Measurements from ENCODE around the gene MYOZ1. TPM values are rescaled to one million over a fixed set of nuclear protein-coding genes. Genes with fewer than 3 reads are reported as not detected.

The MYOZ1 gene
- total RNA-seq, 1 donor from 2014 or later: 122 TPM

DNA sequence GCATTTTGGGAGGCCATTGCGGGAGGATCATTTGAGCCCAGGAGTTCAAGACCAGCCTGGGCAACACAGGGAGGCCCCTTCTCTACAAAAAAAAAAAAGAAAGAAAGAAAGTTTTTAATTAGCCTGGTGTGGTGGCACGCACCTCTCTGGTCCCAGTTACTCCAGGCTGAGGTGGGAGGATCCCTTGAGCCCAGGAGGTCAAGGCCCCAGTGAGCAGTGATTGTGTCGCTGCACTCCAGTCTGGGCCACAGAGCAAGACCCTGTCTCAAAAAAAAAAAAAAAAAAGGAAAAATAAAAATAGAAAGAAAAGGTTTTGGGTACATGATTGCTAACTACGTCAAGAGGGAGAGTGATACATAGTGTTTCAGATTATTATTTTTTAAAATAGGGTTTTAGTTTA is 48.2 kb downstream of the MYOZ1 start:
- no peak for DNase-seq

DNA sequence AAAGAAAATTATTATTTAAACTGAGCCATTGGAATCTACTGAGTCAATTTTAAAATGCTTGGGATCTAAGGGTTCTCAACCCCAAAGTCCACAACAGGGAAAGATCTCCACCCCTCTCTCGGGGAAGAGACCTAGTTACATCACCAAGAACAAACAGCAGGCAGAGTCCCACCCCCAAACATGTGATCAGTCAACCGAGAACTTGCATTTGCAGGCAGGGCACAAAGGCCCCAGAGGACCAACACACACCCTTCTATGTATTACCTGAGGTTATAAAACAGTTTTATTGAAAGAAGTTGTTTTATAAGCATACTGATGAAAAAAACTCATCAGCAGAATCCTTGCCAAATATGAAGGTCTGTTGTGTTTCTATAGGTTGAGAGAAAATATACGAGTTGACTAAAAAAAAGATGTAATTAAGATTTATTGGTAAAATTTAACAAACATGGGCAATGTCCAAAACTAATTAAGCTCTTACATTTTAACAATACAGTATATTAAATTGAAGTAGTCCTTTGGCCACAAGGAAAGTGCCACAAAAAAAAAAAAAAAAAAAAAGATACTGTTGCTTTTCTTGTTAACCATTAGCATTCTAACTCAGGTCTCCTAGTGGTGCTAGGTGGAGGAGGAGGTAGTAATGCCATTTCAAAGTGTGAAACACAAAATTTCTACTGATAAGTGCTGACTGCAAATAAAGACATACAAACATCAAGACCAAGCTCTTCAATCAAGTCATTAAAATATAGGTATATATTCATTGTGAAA is 49.2 kb downstream of the MYOZ1 start:
- no peak for DNase-seq

DNA sequence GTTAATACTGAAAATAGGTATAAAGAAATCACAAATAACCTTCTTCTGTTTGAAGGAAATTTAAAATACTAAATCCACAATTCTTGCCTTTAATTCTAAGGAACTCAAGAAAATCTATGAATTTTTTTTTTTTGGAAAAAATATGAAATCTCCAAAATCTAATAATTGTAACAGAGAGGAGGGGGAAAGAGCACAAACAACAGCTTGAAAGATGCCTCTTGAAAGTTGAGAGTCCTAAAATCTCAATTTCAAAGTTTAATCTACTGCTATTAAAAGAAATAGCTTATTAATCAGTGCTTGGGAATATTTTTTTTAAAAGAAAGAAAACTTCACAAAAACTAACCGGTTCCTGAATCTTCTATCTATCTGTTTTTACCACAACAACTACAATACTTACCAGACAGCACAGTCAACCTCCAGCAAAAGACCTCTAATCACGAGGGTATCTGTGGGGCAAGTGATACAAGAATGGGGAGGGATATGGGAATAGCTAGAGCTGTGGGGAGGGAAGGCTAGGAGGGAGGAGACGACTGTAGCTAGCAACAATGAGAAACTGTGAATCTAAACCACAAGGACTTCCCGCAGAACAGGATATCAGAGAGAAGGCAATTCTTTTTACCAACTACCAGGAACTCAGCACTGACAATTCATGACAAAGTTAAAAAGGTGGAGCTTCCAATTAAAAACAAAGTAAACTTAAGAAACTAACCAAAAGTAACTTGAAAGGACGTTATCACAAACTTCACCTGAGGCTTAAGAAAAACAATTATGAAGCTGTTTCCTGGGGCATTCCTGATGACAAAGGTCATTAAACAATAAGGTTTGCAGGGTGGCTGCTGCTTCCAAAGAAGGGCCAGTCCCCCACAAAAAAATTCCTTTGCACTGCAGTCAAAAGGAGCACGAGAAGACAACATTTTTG is 50.1 kb downstream of the MYOZ1 start, which contains the start of gene USP54:
TSS of gene USP54 (minus strand) at position 462 of the 919 bp plus-strand sequence. CDS start 15,684 bp downstream, outside the sequence.
- peak; percentile 27 for DNase-seq

DNA sequence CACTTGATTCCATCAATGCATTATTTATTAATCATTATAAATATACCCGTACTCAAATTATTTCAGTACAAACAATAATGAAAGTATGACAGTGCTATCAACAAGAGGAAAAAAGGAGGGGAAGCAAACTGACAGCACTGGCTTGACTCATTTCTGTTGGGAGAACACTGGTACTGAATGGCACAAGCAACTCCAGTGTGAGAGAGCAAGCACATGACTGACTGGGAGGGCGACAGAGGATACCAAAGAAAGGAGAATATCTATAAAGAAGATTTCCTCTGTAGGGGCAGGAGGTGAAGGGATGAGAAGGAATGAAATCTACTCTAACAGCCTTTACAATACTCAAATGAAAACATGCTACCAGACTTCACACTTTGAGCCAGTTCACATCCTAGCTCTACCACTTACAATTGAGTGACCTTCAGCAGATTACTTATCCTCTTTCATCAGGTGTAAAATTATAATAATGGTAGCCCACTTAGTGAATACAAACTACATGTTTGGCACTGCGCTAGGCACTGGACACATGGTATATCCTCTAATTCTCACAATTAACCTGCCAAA is 51.6 kb downstream of the MYOZ1 start:
- no peak for DNase-seq

DNA sequence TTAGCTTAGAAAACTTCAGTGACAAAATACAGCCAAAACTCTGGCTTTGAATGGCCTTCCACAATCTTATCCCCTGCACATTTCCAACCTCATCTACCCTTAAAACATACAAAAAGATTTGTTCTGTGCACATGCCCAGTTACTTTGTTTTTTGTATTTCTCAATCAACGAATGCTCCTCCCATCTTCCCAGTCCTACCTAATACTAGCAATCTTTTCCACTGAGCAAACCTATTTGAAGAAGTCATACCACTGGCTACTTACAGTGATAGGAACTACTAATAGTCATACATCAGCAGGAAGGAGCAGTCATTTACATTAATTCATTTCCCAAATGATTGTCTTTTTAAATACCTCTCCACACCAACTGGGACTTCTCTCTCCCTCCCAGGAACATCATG is 52.6 kb downstream of the MYOZ1 start:
- DNase-seq: no peak

DNA sequence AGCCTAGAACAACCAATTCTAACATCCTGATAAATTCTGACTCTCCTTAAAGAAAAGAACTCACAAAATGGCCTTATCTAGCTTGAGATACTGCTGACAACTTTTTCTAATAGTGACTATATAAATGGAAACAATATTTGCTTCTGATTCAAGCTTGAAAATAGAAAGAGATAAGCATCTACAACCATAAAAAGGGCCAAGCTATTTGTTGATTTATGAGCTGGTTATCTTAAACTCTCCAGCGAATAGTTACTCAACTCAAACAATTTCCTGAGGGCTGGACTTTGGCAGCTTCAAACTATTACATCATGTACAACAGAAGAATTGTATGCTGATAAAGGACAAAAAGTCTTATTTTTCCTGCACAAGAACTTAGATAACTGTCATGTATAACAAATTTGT is 54.7 kb downstream of the MYOZ1 start:
- peak; percentile 80 for DNase-seq

DNA sequence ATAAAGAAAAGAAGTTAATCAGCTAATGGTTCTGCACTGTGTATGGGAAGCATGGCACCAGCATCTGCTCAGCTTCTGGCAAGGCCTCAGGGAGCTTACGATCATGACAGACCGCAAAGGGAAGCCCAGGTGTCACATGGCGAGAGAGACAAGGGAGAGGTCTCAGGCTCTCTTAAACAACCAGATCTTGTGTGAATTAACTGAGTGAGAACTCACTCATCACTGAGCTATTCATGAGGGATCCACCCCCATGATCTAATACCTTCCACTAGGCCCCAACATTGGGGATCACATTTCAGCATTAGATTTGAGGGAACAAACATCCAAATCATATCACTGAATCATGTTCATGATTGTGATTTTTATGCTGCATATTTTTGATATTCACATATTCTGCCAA is 55.9 kb downstream of the MYOZ1 start:
- no peak for DNase-seq

DNA sequence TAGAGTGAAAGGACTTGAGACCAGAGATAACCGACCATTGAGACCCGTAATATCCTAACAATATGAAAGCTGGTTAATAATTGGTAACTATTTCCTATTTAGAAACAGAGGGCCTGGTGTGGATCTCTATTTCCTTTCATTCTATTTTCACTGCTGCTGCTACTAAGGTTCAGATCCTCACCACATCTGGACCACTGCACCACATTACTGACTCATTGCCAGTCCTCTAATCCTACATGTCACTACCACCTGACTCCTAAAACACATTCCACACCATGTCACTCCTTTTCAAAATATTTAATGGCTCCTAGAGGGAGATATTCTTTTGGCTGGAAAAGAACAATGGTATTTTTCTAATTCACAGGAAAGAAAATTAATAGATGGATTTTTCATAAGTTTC is 56.5 kb downstream of the MYOZ1 start:
- DNase-seq: no peak

DNA sequence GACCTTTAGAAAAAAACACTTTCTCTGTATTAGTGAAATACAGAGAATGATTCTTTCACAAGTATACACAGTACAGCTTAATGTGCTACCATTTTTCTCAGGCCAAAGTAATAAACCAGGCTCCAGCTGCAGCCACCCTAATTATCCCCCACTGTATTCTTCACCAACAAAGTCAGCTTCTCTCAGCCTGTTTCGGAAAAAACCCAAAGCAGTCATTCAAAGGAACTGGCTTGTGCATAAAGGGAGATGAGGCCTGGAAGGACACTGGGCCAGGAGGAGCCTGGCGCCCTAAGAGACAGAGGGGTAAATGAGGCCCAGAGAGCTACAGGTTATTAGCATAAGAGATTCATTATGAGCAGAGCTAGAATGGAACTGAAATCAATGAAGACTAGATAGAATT is 59.4 kb downstream of the MYOZ1 start:
- DNase-seq: no peak

Other genes with a start within 250 kb of the MYOZ1 start
- 47.4 TPM for gene ANXA7, start 227.4 kb downstream of the MYOZ1 start, total RNA-seq
- gene MSS51, start 207.9 kb downstream of the MYOZ1 start, total RNA-seq: 9.1 TPM
- 61.3 TPM for gene PPP3CB, start 145.4 kb downstream of the MYOZ1 start, total RNA-seq
- 34.8 TPM for gene USP54, start 50.1 kb downstream of the MYOZ1 start, total RNA-seq
- gene SYNPO2L, start 14.6 kb upstream of the MYOZ1 start, total RNA-seq: 2.8 TPM
- gene AGAP5, start 56.6 kb upstream of the MYOZ1 start, total RNA-seq: 5.4 TPM
- gene SEC24C, start 102.9 kb upstream of the MYOZ1 start, total RNA-seq: 39.4 TPM
- 18.6 TPM for gene CHCHD1, start 140.6 kb upstream of the MYOZ1 start, total RNA-seq
- gene ZSWIM8, start 144.1 kb upstream of the MYOZ1 start, total RNA-seq: 48.4 TPM
- gene NDST2, start 170.1 kb upstream of the MYOZ1 start, total RNA-seq: 15.4 TPM
- 19.2 TPM for gene CAMK2G, start 233.1 kb upstream of the MYOZ1 start, total RNA-seq